ENCODE measurements around the gene DMTF1. TPM values are rescaled to one million over a fixed set of nuclear protein-coding genes. Genes with fewer than 3 reads are reported as not detected.
A peak's percentile ranks its signal among the peaks of the same experiment; 100 is the strongest.

Gene DMTF1
- total RNA-seq, 1 donor from 2014 or later, result 113 TPM

DNA sequence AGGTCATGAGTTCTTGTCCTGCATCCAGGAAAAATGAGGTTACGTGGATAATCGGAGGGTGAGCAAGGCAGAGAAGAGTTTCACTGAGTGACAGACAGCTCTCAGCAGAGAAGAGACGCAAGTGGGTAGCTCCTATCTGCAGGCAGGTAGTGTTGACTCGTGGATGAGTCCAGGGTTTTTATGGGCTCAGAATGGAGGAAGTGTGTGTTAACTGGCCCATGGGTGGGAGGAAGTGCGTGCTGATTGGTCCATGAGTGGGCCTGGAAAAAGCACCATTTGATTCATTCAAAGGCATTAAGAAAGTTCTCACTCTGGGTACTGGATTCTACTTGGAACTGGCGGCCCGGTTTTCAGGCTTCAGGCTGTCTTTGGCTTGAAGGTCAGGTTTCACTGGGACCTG is 4.8 kb upstream of the DMTF1 start:
- Mint-ChIP-seq H3K36me3 (ENCODE audit: low read depth) (no peaks in the 10 kb centered on the region), H3K4me3 (no peak overlapping the region), H3K9me3 (no peaks in the 10 kb centered on the region), H3K27ac (ENCODE audit: unreplicated experiment) (peak overlapping the region; percentile 13), H3K4me1 (peaks cover 9% of the 10 kb centered on the region), H3K27me3 (ENCODE audit: low read depth) (no peaks in the 10 kb centered on the region)
- DNase-seq (ENCODE audit: low read depth, low spot score), result no peak
- TF ChIP-seq, protein P1, sequence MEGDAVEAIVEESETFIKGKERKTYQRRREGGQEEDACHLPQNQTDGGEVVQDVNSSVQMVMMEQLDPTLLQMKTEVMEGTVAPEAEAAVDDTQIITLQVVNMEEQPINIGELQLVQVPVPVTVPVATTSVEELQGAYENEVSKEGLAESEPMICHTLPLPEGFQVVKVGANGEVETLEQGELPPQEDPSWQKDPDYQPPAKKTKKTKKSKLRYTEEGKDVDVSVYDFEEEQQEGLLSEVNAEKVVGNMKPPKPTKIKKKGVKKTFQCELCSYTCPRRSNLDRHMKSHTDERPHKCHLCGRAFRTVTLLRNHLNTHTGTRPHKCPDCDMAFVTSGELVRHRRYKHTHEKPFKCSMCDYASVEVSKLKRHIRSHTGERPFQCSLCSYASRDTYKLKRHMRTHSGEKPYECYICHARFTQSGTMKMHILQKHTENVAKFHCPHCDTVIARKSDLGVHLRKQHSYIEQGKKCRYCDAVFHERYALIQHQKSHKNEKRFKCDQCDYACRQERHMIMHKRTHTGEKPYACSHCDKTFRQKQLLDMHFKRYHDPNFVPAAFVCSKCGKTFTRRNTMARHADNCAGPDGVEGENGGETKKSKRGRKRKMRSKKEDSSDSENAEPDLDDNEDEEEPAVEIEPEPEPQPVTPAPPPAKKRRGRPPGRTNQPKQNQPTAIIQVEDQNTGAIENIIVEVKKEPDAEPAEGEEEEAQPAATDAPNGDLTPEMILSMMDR (conservative IDR thresholded peaks at IDR 0.05), result no peak

- no peaks in the 10 kb centered on the region for H3K9me3 Mint-ChIP-seq
- H3K4me1 Mint-ChIP-seq, result peaks cover 9% of the 10 kb centered on the region
- no peak for DNase-seq (ENCODE audit: low read depth, low spot score)
- H3K27ac Mint-ChIP-seq (ENCODE audit: unreplicated experiment), result no peak overlapping the region
- TF ChIP-seq, protein P1 (conservative IDR thresholded peaks at IDR 0.05), result peak; percentile 67
- no peaks in the 10 kb centered on the region for H3K27me3 Mint-ChIP-seq (ENCODE audit: low read depth)
- H3K36me3 Mint-ChIP-seq (ENCODE audit: low read depth), result no peaks in the 10 kb centered on the region
- no peak overlapping the region for H3K4me3 Mint-ChIP-seq
Observed at GRCh38 chr7:87148332-87148955, 3.8 kb upstream of the DMTF1 start.

DNA sequence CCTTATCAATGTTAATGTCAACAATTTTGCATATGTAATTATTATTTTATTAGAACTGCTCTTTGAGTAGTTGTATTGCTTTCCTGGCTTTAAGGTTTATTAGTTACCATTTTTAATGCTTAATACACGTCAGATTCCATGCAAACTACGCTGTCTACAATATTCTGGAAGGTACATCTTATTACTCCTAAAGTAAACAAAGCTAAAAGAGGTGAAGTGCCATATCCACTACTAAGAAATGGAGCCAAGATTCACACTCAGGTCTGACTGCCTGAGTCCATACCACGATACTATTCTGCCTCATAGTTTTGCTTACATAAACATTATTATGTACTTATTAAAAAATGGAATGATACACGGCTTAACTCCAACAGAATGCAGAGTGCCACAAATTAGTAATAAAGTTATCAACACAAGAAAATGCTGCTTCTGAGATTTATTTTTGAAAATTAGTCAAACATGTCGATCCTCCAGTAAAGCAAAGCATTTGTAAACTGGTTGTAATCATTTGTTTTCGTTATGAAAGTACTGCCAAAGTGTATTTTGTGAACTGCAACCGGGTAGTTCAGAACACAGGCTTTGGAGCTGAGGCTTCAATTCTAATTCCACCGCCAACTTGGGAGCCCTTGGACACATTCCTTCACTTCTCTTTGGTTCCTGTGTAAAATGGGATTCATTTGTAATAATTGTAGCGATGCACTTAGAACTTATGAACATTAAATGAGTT is 1.1 kb upstream of the DMTF1 start:
- H3K4me1 Mint-ChIP-seq, result peaks cover 29% of the 10 kb centered on the region
- no peak for DNase-seq (ENCODE audit: low read depth, low spot score)
- H3K4me3 Mint-ChIP-seq, result peak overlapping the region; percentile 98
- H3K27me3 Mint-ChIP-seq (ENCODE audit: low read depth), result no peaks in the 10 kb centered on the region
- no peaks in the 10 kb centered on the region for H3K36me3 Mint-ChIP-seq (ENCODE audit: low read depth)
- no peaks in the 10 kb centered on the region for H3K9me3 Mint-ChIP-seq
- peak overlapping the region; percentile 99 for H3K27ac Mint-ChIP-seq (ENCODE audit: unreplicated experiment)
- TF ChIP-seq, protein P1 (conservative IDR thresholded peaks at IDR 0.05), result no peak

GRCh38 chr7:87151729-87152111 is 533 bp upstream of the DMTF1 start:
- no peaks in the 10 kb centered on the region for H3K27me3 Mint-ChIP-seq (ENCODE audit: low read depth)
- no peaks in the 10 kb centered on the region for H3K9me3 Mint-ChIP-seq
- H3K4me3 Mint-ChIP-seq, result peak overlapping the region; percentile 98
- DNase-seq (ENCODE audit: low read depth, low spot score), result no peak
- peak overlapping the region; percentile 99 for H3K27ac Mint-ChIP-seq (ENCODE audit: unreplicated experiment)
- H3K36me3 Mint-ChIP-seq (ENCODE audit: low read depth), result no peaks in the 10 kb centered on the region
- TF ChIP-seq, protein P1 (conservative IDR thresholded peaks at IDR 0.05), result no peak
- peaks cover 35% of the 10 kb centered on the region for H3K4me1 Mint-ChIP-seq

DNA sequence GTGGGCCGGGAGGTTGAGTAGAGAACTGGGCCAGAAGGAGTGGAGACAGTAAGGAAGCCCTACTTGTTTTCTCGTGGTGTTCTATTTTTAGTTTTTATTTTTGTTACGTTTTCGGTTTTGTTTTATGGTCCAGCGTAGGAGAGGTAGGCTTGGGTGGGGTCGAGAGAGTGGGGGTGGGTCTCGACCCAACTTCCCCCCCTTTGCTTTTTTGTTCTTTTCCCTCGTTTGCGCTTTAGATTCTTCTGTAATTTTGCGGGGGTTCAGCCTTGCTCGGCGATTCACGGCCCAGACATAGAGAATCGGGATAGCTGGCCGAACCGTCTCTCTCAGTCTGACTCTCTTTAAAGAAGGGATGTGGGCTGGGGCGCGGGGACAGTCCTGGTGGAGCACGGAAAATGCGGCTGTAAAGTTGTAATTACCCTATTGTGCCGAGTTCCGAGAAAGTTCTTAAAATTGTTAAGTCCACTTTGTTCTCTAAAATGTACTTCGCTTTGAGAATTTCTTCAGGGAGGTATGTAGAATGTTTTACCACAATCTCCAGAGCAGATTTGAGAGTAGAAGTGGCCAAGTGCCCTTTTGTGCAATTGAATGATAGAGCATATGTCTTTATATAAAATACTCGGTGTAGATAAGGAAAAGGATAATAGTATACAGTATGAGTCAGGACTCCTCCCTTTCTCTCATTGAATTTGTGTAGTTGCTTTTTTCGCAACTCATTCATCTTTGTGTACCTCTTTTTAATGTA is 816 bp downstream of the DMTF1 start:
- TF ChIP-seq, protein P1 (conservative IDR thresholded peaks at IDR 0.05), result no peak
- Mint-ChIP-seq H3K27ac (ENCODE audit: unreplicated experiment) (peak overlapping the region; percentile 99), H3K4me1 (peaks cover 42% of the 10 kb centered on the region), H3K36me3 (ENCODE audit: low read depth) (no peaks in the 10 kb centered on the region), H3K4me3 (peak overlapping the region; percentile 98), H3K9me3 (no peaks in the 10 kb centered on the region), H3K27me3 (ENCODE audit: low read depth) (no peaks in the 10 kb centered on the region)
- peak; percentile 14 for DNase-seq (ENCODE audit: low read depth, low spot score)

All from neural crest cell (in vitro differentiated cells).